GM19193 (cell line): ENCODE results near the gene SAMD11.

Experiments
- POLR2A ChIP-seq: IDR thresholded peaks from 4 replicates; pipeline ENCODE4 v1.6.1; 2011; ENCODE audit not compliant: insufficient read depth, insufficient read length; ENCODE audit errors: extremely low read depth

SAMD11 gene

GRCh38 chr1:980602-981395 lies 57.1 kb downstream of the SAMD11 start:
- TF ChIP-seq POLR2A: no peak

DNA sequence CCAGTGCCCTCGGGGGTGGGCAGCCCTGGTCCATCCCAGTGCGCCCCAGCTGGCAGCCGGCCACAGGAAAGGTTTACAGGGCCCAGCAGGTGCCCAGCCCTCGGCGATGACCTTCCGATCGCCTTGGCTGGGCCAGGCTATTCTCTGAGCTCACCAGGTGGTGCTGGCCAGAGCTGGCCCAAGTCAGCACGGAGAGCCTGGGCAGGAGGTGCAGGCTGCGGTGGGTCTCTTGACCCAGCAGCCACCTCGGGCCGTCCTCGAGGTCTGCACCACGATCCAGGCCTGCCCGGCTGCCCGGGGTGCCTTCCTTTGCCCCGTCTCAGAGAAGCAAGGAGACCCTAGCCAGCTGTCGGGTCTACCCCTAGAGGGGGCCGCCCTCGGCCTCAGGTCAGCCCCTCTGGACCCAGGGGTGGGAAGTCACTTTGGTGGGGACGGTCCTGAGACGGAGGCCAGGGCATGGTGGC lies 57.8 kb downstream of the SAMD11 start:
- TF ChIP-seq POLR2A: no peak

- TF ChIP-seq POLR2A: no peak
These were observed 58.3 kb downstream of the SAMD11 start, which contains the start of gene PERM1 for GRCh38 chr1:981955-982558. TSS of gene PERM1 (minus strand) at chr1:982093. CDS start at chr1:981029, 1,064 bp downstream.

DNA sequence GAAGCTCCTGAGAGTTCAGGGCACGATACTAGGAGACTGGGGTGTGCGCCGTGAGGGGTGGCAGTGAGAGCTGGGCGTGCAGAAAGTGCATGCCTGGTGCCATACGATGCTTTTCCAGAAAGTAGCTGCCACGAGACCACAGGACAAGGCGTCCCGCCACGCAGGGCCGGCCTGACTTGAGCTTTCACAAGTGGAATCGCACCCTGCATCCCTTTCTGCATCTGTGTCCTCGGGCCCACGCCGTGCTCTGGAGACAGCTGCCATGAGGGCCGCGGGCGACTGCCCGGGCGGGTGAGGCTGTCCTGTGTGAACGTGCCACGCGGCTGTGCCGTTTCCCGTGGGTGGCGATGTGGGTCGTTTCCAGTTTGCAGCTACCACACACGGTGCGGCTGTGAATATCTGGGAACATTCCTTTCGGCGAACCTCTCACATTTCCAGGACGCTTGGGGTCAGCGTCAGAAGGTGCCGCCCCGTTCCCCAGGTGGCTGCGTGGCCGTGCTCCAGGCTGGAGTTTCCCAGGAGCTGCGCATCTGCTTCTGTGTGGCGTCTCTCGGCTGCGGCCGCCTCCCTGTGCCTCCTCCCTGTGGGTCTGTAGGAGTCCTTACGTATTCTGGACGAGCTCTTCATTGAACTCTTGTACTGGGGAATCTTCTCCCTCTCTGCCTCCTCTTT lies 59.2 kb downstream of the SAMD11 start:
- TF ChIP-seq POLR2A: no peak

- no peak for TF ChIP-seq POLR2A
These were observed 60.2 kb downstream of the SAMD11 start for GRCh38 chr1:983798-984475.

DNA sequence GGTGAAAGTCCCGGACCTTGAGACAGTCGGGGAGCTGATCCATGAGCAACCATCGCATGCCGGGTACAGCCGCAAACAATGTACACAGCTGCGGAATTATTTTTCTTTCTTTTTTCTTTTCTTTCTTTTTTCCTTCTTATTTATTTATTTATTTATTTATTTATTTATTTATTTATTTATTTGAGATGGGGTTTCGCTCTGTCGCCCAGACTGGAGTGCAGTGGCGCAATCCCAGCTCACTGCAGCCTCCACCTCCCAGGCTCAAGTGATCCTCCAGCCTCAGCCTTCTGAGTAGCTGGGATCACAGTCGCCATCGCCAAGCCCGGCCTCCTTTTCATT lies 60.7 kb downstream of the SAMD11 start:
- TF ChIP-seq POLR2A: no peak

DNA sequence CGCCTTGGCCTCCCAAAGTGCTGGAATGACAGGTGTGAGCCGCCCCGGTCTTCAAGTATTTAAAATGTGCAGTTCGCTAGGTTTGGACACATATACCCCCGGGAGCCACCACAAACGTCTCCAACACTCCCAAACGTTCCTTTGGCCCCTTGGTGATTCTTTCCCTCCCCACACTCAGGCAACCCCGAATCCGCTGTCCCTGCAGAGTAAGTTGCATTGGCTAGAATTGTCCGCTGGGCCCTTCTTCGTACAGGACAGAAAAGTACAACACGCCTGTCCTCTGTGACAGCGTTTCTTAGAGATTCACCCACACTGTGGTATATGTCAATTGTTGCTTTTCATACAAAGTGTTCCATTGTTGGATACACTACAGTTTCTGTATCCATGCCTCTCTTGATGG lies 61.4 kb downstream of the SAMD11 start:
- TF ChIP-seq POLR2A: no peak

DNA sequence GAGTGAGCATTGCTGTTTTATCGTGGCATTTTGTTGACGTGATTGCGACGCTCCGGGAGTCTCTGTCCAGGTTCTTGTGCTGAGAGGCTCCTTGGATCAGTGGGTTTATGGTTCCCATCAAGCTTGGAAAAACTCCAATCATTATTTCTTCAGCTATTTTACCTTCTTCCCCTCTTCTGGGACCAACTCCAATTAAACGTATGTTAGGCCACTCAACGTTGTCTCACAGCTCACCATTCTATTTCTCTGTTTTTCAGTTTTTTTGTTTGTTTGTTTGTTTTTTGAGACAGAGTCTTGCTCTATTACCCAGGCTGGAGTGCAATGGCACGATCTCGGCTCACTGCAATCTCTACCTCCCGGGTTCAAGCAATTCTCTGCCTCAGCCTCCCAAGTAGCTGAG lies 68.2 kb downstream of the SAMD11 start:
- no peak for TF ChIP-seq POLR2A

GRCh38 chr1:992362-992761 lies 68.6 kb downstream of the SAMD11 start:
- TF ChIP-seq POLR2A: no peak

DNA sequence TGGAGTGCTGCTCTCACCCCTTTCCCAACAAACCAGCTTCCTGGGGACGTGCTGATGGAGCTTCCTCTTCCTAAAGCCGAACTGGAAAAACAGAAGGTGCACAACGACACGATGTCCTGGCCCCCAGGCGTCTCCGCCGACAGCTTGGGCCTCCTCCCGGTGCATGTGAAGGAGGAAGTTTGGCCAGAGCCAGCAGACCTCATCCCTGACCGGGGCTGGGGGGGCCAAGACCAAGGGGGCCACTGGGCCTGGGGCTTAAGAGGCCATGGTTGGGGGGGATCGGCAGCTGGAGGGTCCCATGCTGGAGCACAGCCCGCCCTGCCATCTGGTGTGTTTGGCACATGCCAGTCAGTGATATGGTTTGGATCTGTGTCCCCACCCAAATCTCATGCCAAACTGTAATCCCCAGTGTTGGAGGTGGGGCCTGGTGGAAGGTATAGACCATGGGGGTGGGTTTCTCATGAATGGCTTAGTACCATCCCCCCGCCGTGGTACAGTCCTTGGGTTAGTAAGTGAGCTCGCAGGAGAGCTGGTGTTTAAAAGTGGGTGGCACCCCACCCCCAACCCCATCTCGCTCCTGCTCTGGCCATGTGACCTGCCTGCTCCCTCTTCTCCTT lies 69.8 kb downstream of the SAMD11 start:
- no peak for TF ChIP-seq POLR2A
